Stomach (tissue), 9 donors: Measurements from ENCODE around the gene RSPH10B. TPM values are rescaled to one million over a fixed set of nuclear protein-coding genes. Genes with fewer than 3 reads are reported as not detected.
"Not testable (repeated sequence)": the region's sequence is repeated elsewhere in the genome, so short reads cannot be mapped to it uniquely, and the experiment has no call there.

Experiments used
- DNase-seq, 2 donors: peaks; one replicate each; pipeline versions ENCODE4 v3.0.0 to v3.0.0-alpha.2; 2013 to 2019
- H3K27ac ChIP-seq, 5 donors: fragments of 200-600 bp in 4 of 5; sonication (generic) in 4 of 5; one replicate each; pipeline ENCODE4 v1.5.1; 2013 to 2019; ENCODE audit warnings: mild to moderate bottlenecking in 1 of 5, moderate library complexity in 1 of 5
- H3K27me3 ChIP-seq, 3 donors: fragments of 200-600 bp; sonication (generic); one replicate each; pipeline ENCODE4 v1.5.1; 2017 to 2019; ENCODE audit warnings: mixed run types in 1 of 3
- H3K36me3 ChIP-seq, 4 donors: fragments of 200-600 bp; sonication (generic); 1 replicate in 3 of 4; 2 replicates in 1 of 4; pipeline ENCODE4 v1.5.1; 2016 to 2019
- H3K4me1 ChIP-seq, 4 donors: fragments of 200-600 bp; sonication (generic); one replicate each; pipeline ENCODE4 v1.5.1; 2016 to 2019
- H3K4me3 ChIP-seq, 4 donors: fragments of 200-600 bp; sonication (generic) in 3 of 4; one replicate each; pipeline ENCODE4 v1.5.1; 2016 to 2019; ENCODE audit warnings: mild to moderate bottlenecking in 1 of 4
- H3K9me3 ChIP-seq, 4 donors: fragments of 200-600 bp; sonication (generic); one replicate each; pipeline ENCODE4 v1.5.1; 2016 to 2019
- CTCF ChIP-seq, 7 experiments: fragments of 450-650 bp in 4 of 7; fragments of 200-600 bp in 3 of 7; sonication (generic) in 3 of 7; IDR thresholded peaks; one replicate each; pipeline ENCODE4 v1.5.1; 2016 to 2019; ENCODE audit warnings: antibody characterized with exemption in 7 of 7, control low read depth in 2 of 7, mild to moderate bottlenecking in 1 of 7
- EP300 ChIP-seq: sonication (generic); formaldehyde crosslinking; IDR thresholded peaks from one replicate; pipeline ENCODE4 v1.6.1; 2017; ENCODE audit warnings: antibody characterized with exemption
- POLR2A ChIP-seq, 4 donors: fragments of 450-650 bp; IDR thresholded peaks; one replicate each; pipeline ENCODE4 v1.6.1; 2016; ENCODE audit warnings: antibody characterized with exemption in 4 of 4, control low read depth in 2 of 4, mild to moderate bottlenecking in 1 of 4, moderate library complexity in 1 of 4
- POLR2AphosphoS5 ChIP-seq, 3 donors: sonication (generic); formaldehyde crosslinking; IDR thresholded peaks; one replicate each; pipeline ENCODE4 v1.6.1; 2016; ENCODE audit warnings: antibody characterized with exemption in 3 of 3
- WGBS, 5 donors: extraction: QIAGEN DNeasy Blood & Tissue Kit in 3 of 5; methylation state at CpG; one replicate each; pipeline versions ENCODE4 v1.1.5 to v1.1.7; 2013 to 2018; 5-methylcytosine and 5-hydroxymethylcytosine counted together
- intact Hi-C: fragments of 100-400 bp; cut with DNase I; formaldehyde crosslinking; loops from one replicate; pipeline ENCODE4 v1.15.1; 2023; ENCODE audit warnings: low total_unique reads
- polyA plus RNA-seq, 3 donors: library from polyadenylated mRNA; stranded (reverse); fragments of 200-250 nt; gene quantifications; one replicate each; pipeline ENCODE4 v1.2.3, GENCODE V29; 2013
- total RNA-seq, 5 donors: library from RNA; depleted of rRNA; stranded (reverse); fragments of >200 nt; gene quantifications; one replicate each; pipeline versions ENCODE4 v1.1.0 to v1.2.3, GENCODE V29; 2014 to 2016
- donor health status: healthy with polysubstance abuse.
- donor health status: Bipolar disorder and iron deficiency.
- donor health status: healthy.

The RSPH10B gene
- total and polyA plus RNA-seq, 8 donors, result 0.08 TPM; not detected in 7

- Histone ChIP-seq H3K36me3 (peaks cover 4 to 20% (median 19%) of the 10 kb centered on the region in 4 donors), H3K27me3 (no peaks in the 10 kb centered on the region), H3K27ac (peak overlapping the region in 4 of 5 donors; percentile 74 to 99 (median 84)), H3K4me3 (no peak overlapping the region), H3K4me1 (peaks cover 15 to 76% (median 45%) of the 10 kb centered on the region in 4 donors), H3K9me3 (no peaks in the 10 kb centered on the region)
- DNase-seq, result no peak
- TF ChIP-seq POLR2A (IDR thresholded peaks at IDR 0.05) (no peak), CTCF (IDR thresholded peaks at IDR 0.05) (no peak), POLR2AphosphoS5 (IDR thresholded peaks at IDR 0.05) (no peak), EP300 (no peak)
- intact Hi-C loops, result no loop called here
- WGBS, 5 donors, result 60 to 85% (median 68%) methylated on average over 2 of the region's 2 CpGs
Measured at GRCh38 chr7:6011541-6011940, 41.1 kb upstream of the RSPH10B start.

GRCh38 chr7:6010370-6010769 is 39.9 kb upstream of the RSPH10B start:
- peak overlapping the region in 4 of 5 donors; percentile 93 to 99 (median 94) for H3K27ac ChIP-seq
- intact Hi-C loops, H3K9me3 ChIP-seq, H3K27me3 ChIP-seq, DNase-seq: not testable (repeated sequence)
- H3K4me1 ChIP-seq, result peaks cover 12 to 70% (median 40%) of the 10 kb centered on the region in 4 donors
- WGBS, 5 donors, result 80 to 90% (median 86%) methylated on average over 6 to 8 of the region's 8 CpGs
- H3K4me3 ChIP-seq, result peak overlapping the region in 1 of 4 donors; percentile 66
- H3K36me3 ChIP-seq, result peaks cover 0 to 11% (median 8%) of the 10 kb centered on the region in 4 donors

- Histone ChIP-seq H3K4me1 (peaks cover 8 to 63% (median 37%) of the 10 kb centered on the region in 4 donors), H3K27me3 (no peaks in the 10 kb centered on the region), H3K9me3 (no peaks in the 10 kb centered on the region), H3K36me3 (peaks cover 0 to 15% (median 7%) of the 10 kb centered on the region in 4 donors), H3K27ac (peak within 1 kb of the TSS; percentile 93 to 99 (median 94)), H3K4me3 (peak within 1 kb of the TSS; percentile 66 to 68 (median 67))
- intact Hi-C loops, result no loop called here
- DNase-seq, result peak; percentile 99
- WGBS, 5 donors, result 0 to 1% (median 1%) methylated on average over 47 to 84 of the region's 84 CpGs
- TF ChIP-seq POLR2AphosphoS5 (IDR thresholded peaks at IDR 0.05) (peak in 2 of 3 donors; percentile 78 to 92), EP300 (no peak), CTCF (IDR thresholded peaks at IDR 0.05) (no peak), POLR2A (IDR thresholded peaks at IDR 0.05) (peak in 1 of 4 donors; percentile 65)
Measured at GRCh38 chr7:6008668-6009611, 38.5 kb upstream of the RSPH10B start, which contains the start of the genes AIMP2 and PMS2. TSS of gene AIMP2 (plus strand) at chr7:6009272. CDS start at chr7:6009364, 92 bp downstream. TSS of gene PMS2 (minus strand) at chr7:6009049. CDS start at chr7:6009019, 30 bp downstream.

- H3K9me3 ChIP-seq, intact Hi-C loops, DNase-seq, H3K27me3 ChIP-seq: not testable (repeated sequence)
- H3K4me3 ChIP-seq, result peak overlapping the region; percentile 66 to 68 (median 67)
- peak overlapping the region in 4 of 5 donors; percentile 93 to 99 (median 94) for H3K27ac ChIP-seq
- 41 to 43% (median 43%) methylated on average over 27 of the region's 27 CpGs for WGBS, 5 donors
- peaks cover 0 to 24% (median 16%) of the 10 kb centered on the region in 4 donors for H3K36me3 ChIP-seq
- H3K4me1 ChIP-seq, result peaks cover 4 to 56% (median 33%) of the 10 kb centered on the region in 4 donors
Measured at GRCh38 chr7:6007835-6008590, 37.5 kb upstream of the RSPH10B start.

- DNase-seq, result no peak
- intact Hi-C loops, result no loop called here
- WGBS, 5 donors, result 62 to 86% (median 82%) methylated on average over 4 of the region's 4 CpGs
- H3K27me3 ChIP-seq, result no peaks in the 10 kb centered on the region
- peaks cover 0 to 30% (median 23%) of the 10 kb centered on the region in 4 donors for H3K36me3 ChIP-seq
- no peak overlapping the region for H3K4me3 ChIP-seq
- H3K27ac ChIP-seq, result no peak overlapping the region
- H3K4me1 ChIP-seq, result peaks cover under 1 to 50% (median 27%) of the 10 kb centered on the region in 4 donors
- no peak for TF ChIP-seq POLR2AphosphoS5 (IDR thresholded peaks at IDR 0.05)
- TF ChIP-seq CTCF (IDR thresholded peaks at IDR 0.05), result no peak
- no peak for TF ChIP-seq POLR2A (IDR thresholded peaks at IDR 0.05)
- no peak for TF ChIP-seq EP300
- H3K9me3 ChIP-seq, result no peaks in the 10 kb centered on the region
Measured at GRCh38 chr7:6007386-6007785, 36.9 kb upstream of the RSPH10B start.
